Breast epithelium (tissue), 4 donors: ENCODE measurements around the gene HOXB7. TPM values are rescaled to one million over a fixed set of nuclear protein-coding genes. Genes with fewer than 3 reads are reported as not detected.

Experiments
- DNase-seq, 2 donors: peaks; one replicate each; pipeline ENCODE4 v3.0.0-alpha.2; 2019; ENCODE audit warnings: low spot score in 2 of 2
- H3K27ac ChIP-seq, 2 donors: fragments of 200-600 bp; sonication (generic) in 1 of 2; one replicate each; pipeline ENCODE4 v1.5.1; 2016 to 2019; ENCODE audit warnings: mild to moderate bottlenecking in 1 of 2
- H3K27me3 ChIP-seq, 2 donors: fragments of 200-600 bp; sonication (generic) in 1 of 2; one replicate each; pipeline versions ENCODE4 v1.5.1 to v1.6.0; 2017 to 2019; ENCODE audit warnings: control low read depth in 1 of 2, mild to moderate bottlenecking in 1 of 2
- H3K36me3 ChIP-seq: fragments of 200-600 bp; one replicate; pipeline ENCODE4 v1.5.1; 2019
- H3K4me1 ChIP-seq, 2 donors: fragments of 200-600 bp; sonication (generic); one replicate each; pipeline ENCODE4 v1.5.1; 2016 to 2019; ENCODE audit warnings: control low read depth in 1 of 2
- H3K4me3 ChIP-seq, 3 donors: fragments of 200-600 bp; sonication (generic); 1 replicate in 2 of 3; 2 replicates in 1 of 3; pipeline ENCODE4 v1.5.1; 2016 to 2019; ENCODE audit warnings: mild to moderate bottlenecking in 3 of 3, moderate library complexity in 2 of 3
- H3K9me3 ChIP-seq, 2 donors: fragments of 200-600 bp; sonication (generic) in 1 of 2; one replicate each; pipeline ENCODE4 v1.5.1; 2016 to 2019; ENCODE audit warnings: control low read depth in 1 of 2
- CTCF ChIP-seq, 3 donors: fragments of 450-650 bp; IDR thresholded peaks; one replicate each; pipeline ENCODE4 v1.5.1; 2016 to 2017; ENCODE audit warnings: antibody characterized with exemption in 3 of 3, mild to moderate bottlenecking in 3 of 3, moderate library complexity in 3 of 3
- POLR2A ChIP-seq: fragments of 450-650 bp; IDR thresholded peaks from one replicate; pipeline ENCODE4 v1.6.1; 2016; ENCODE audit warnings: antibody characterized with exemption, mild to moderate bottlenecking, moderate library complexity
- POLR2AphosphoS5 ChIP-seq, 3 donors: sonication (generic); formaldehyde crosslinking; IDR thresholded peaks; one replicate each; pipeline ENCODE4 v1.6.1; 2017; ENCODE audit warnings: antibody characterized with exemption in 3 of 3
- intact Hi-C: fragments of 100-400 bp; cut with DNase I; formaldehyde crosslinking; loops from one replicate; pipeline ENCODE4 v1.15.1; 2023; ENCODE audit warnings: low total_unique reads
- total RNA-seq, 3 donors: library from RNA; depleted of rRNA; stranded (reverse); fragments of >200 nt; gene quantifications; one replicate each; pipeline ENCODE4 v1.1.0, GENCODE V29; 2016

Gene HOXB7
- total RNA-seq, 3 donors from 2014 or later, result 1.5 to 16.8 (median 4.3) TPM

- intact Hi-C loops, result no loop called here
- H3K27ac ChIP-seq, result no peak overlapping the region
These were observed 30.0 kb upstream of the HOXB7 start for GRCh38 chr17:48640858-48641180.

GRCh38 chr17:48639982-48640857, 29.4 kb upstream of the HOXB7 start:
- DNase-seq, result no peak
- no peaks in the 10 kb centered on the region for H3K36me3 ChIP-seq
- H3K4me1 ChIP-seq, result no peaks in the 10 kb centered on the region
- H3K27ac ChIP-seq, result no peak overlapping the region
- H3K9me3 ChIP-seq, result no peaks in the 10 kb centered on the region
- intact Hi-C loops, result no loop called here
- H3K4me3 ChIP-seq, result no peak overlapping the region
- peaks cover 13 to 99% of the 10 kb centered on the region in 2 donors for H3K27me3 ChIP-seq
- TF ChIP-seq CTCF (IDR thresholded peaks at IDR 0.05) (no peak), POLR2A (no peak), POLR2AphosphoS5 (IDR thresholded peaks at IDR 0.05) (no peak)

More at GRCh38 chr17:48640858-48641180, 30.0 kb upstream of the HOXB7 start:
- Histone ChIP-seq H3K4me3 (no peak overlapping the region), H3K9me3 (no peaks in the 10 kb centered on the region), H3K36me3 (no peaks in the 10 kb centered on the region), H3K4me1 (no peaks in the 10 kb centered on the region), H3K27me3 (peaks cover 13 to 99% of the 10 kb centered on the region in 2 donors)
- no peak for DNase-seq
- no peak for TF ChIP-seq POLR2A
- no peak for TF ChIP-seq POLR2AphosphoS5 (IDR thresholded peaks at IDR 0.05)
- TF ChIP-seq CTCF (IDR thresholded peaks at IDR 0.05), result no peak

GRCh38 chr17:48639136-48639535, 28.3 kb upstream of the HOXB7 start:
- intact Hi-C loops, result no loop called here
- TF ChIP-seq POLR2AphosphoS5 (IDR thresholded peaks at IDR 0.05), result no peak
- no peak for TF ChIP-seq POLR2A
- TF ChIP-seq CTCF (IDR thresholded peaks at IDR 0.05), result no peak
- peaks cover 13 to 99% of the 10 kb centered on the region in 2 donors for H3K27me3 ChIP-seq

GRCh38 chr17:48637323-48638260, 26.8 kb upstream of the HOXB7 start:
- no peaks in the 10 kb centered on the region for H3K36me3 ChIP-seq
- no peak overlapping the region for H3K27ac ChIP-seq
- no peaks in the 10 kb centered on the region for H3K9me3 ChIP-seq
- H3K4me3 ChIP-seq, result no peak overlapping the region
- H3K27me3 ChIP-seq, result peaks cover 11 to 99% of the 10 kb centered on the region in 2 donors
- H3K4me1 ChIP-seq, result no peaks in the 10 kb centered on the region
- intact Hi-C loops, result no loop called here
- no peak for TF ChIP-seq POLR2AphosphoS5 (IDR thresholded peaks at IDR 0.05)
- TF ChIP-seq CTCF (IDR thresholded peaks at IDR 0.05), result no peak
- no peak for TF ChIP-seq POLR2A
- no peak for DNase-seq

More at GRCh38 chr17:48639136-48639535, 28.3 kb upstream of the HOXB7 start:
- no peak overlapping the region for H3K27ac ChIP-seq
- no peak overlapping the region for H3K4me3 ChIP-seq
- DNase-seq, result no peak
- H3K36me3 ChIP-seq, result no peaks in the 10 kb centered on the region
- no peaks in the 10 kb centered on the region for H3K9me3 ChIP-seq
- H3K4me1 ChIP-seq, result no peaks in the 10 kb centered on the region
